Ovary (tissue), 9 donors: ENCODE measurements around the gene GPC1. TPM values are rescaled to one million over a fixed set of nuclear protein-coding genes. Genes with fewer than 3 reads are reported as not detected.

Experiments
- DNase-seq, 5 donors: peaks; one replicate each; pipeline ENCODE4 v3.0.0-alpha.2; 2019 to 2020
- H3K27ac ChIP-seq, 2 donors: fragments of 200-600 bp; one replicate each; pipeline versions ENCODE4 v1.5.1 to v1.8.0; 2019 to 2022
- H3K27me3 ChIP-seq: fragments of 200-600 bp; one replicate; pipeline ENCODE4 v1.8.0; 2022
- H3K36me3 ChIP-seq: fragments of 200-600 bp; sonication (generic); one replicate; pipeline ENCODE4 v1.5.1; 2019
- H3K4me1 ChIP-seq: one replicate; pipeline ENCODE4 v1.8.1; 2013; ENCODE audit warnings: mild to moderate bottlenecking, moderate library complexity; ENCODE audit not compliant: insufficient read depth
- H3K4me3 ChIP-seq: fragments of 200-600 bp; sonication (generic); one replicate; pipeline ENCODE4 v1.5.1; 2017
- H3K9me3 ChIP-seq, 2 donors: fragments of 200-600 bp in 1 of 2; sonication (generic) in 1 of 2; one replicate each; pipeline versions ENCODE4 v1.5.1 to v1.8.1; 2013 to 2019; ENCODE audit warnings: mild to moderate bottlenecking in 1 of 2, moderate library complexity in 1 of 2
- EP300 ChIP-seq: sonication (generic); formaldehyde crosslinking; IDR thresholded peaks from one replicate; pipeline ENCODE4 v1.6.1; 2017; ENCODE audit warnings: antibody characterized with exemption
- POLR2A ChIP-seq: fragments of 450-650 bp; IDR thresholded peaks from one replicate; pipeline ENCODE4 v1.6.1; 2017; ENCODE audit warnings: antibody characterized with exemption, mild to moderate bottlenecking, moderate library complexity
- WGBS, 3 donors: extraction: QIAGEN DNeasy Blood & Tissue Kit in 1 of 3; methylation state at CpG; one replicate each; pipeline versions ENCODE4 v1.1.5 to v1.1.7; 2013 to 2017; 5-methylcytosine and 5-hydroxymethylcytosine counted together
- intact Hi-C, 4 donors: fragments of 100-400 bp; cut with DNase I; formaldehyde crosslinking; loops; one replicate each; pipeline versions ENCODE4 v1.11.0 to v1.15.1; 2022 to 2023
- polyA plus RNA-seq, 2 donors: library from polyadenylated mRNA; stranded (reverse); fragments of 200-250 nt in 1 of 2; fragments of 350-450 nt in 1 of 2; fragmentation: Illumina TruSeq in 1 of 2; extraction: RNeasy Lipid Tissue Mini Kit (QIAGEN cat#74804) in 1 of 2; gene quantifications; one replicate each; pipeline ENCODE4 v1.2.3, GENCODE V29; 2013 to 2014
- total RNA-seq, 7 donors: library from RNA; depleted of rRNA in 2 of 7; stranded (reverse); fragments of >200 nt in 2 of 7; fragmentation: NEBNext Ultra II Directional in 3 of 7; extraction: Animal tissue kit (Norgen Biotek cat#: 25700) in 3 of 7; gene quantifications; one replicate each; pipeline versions ENCODE4 v1.1.0 to v1.2.4, GENCODE V29; 2016 to 2023
- TF ChIP-seq, protein P1 (sequence below), 3 donors: fragments of 450-650 bp in 2 of 3; fragments of 200-600 bp in 1 of 3; IDR thresholded peaks; one replicate each; pipeline versions ENCODE4 v1.5.1 to v1.8.0; 2016 to 2022; ENCODE audit warnings: antibody characterized with exemption in 3 of 3, mild to moderate bottlenecking in 1 of 3
- donor health status: DM: no; HTN: no; CAD: no; lungs with moderate emphysema.
- donor health status: DM: no; HTN: no; CAD: no.
- donor health status: Bipolar disorder and iron deficiency.
- donor health status: DM: yes; HTN: yes; CAD: no.
- donor health status: DM: no; HTN: no; CAD: no.
- donor health status: DM: yes; HTN: yes; CAD: no.

GPC1 gene
- total and polyA plus RNA-seq, 9 donors, result 2.9 to 149 (median 71.4) TPM

- WGBS, 3 donors, result 90 to 95% (median 95%) methylated on average over 10 to 11 of the region's 12 CpGs
- Histone ChIP-seq H3K36me3 (no peaks in the 10 kb centered on the region), H3K4me1 (peaks cover 10% of the 10 kb centered on the region), H3K9me3 (no peaks in the 10 kb centered on the region), H3K4me3 (no peak overlapping the region), H3K27ac (no peak overlapping the region), H3K27me3 (no peaks in the 10 kb centered on the region)
- intact Hi-C loops, result no loop called here
- TF ChIP-seq, protein P1, sequence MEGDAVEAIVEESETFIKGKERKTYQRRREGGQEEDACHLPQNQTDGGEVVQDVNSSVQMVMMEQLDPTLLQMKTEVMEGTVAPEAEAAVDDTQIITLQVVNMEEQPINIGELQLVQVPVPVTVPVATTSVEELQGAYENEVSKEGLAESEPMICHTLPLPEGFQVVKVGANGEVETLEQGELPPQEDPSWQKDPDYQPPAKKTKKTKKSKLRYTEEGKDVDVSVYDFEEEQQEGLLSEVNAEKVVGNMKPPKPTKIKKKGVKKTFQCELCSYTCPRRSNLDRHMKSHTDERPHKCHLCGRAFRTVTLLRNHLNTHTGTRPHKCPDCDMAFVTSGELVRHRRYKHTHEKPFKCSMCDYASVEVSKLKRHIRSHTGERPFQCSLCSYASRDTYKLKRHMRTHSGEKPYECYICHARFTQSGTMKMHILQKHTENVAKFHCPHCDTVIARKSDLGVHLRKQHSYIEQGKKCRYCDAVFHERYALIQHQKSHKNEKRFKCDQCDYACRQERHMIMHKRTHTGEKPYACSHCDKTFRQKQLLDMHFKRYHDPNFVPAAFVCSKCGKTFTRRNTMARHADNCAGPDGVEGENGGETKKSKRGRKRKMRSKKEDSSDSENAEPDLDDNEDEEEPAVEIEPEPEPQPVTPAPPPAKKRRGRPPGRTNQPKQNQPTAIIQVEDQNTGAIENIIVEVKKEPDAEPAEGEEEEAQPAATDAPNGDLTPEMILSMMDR (IDR thresholded peaks at IDR 0.05), result no peak
- TF ChIP-seq EP300, result no peak
- TF ChIP-seq POLR2A, result no peak
- peak in 3 of 5 donors; percentile 10 to 26 (median 13) for DNase-seq
Observed at GRCh38 chr2:240440251-240440650, 4.8 kb downstream of the GPC1 start.

DNA sequence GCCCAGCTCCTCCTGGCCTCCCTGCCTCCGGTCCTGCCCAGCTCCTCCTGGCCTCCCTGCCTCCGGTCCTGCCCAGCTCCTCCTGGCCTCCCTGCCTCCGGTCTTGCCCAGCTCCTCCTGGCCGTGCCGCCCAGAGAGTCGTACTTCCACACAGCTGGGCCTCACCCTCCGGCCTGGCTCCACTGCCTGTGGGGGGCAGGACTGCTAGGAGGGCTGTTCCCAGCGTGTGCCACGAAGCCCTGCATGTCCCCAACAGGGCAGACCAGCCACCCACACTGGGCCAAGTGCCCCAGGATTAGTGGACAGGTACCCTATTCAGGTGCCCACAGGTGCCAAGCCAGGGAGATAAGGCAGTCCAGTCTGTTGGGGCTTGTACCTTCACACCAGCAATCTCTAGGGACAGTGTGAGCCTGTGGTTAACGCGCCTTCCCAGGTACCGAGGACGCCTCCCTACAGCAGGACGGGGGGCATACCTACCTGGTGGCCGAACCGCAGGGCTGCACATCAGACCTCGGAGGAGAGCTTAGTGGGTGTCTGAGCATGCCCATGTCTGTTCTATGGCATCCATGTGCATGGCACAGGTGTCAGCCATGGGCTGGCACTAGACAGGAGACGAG lies 5.3 kb downstream of the GPC1 start:
- no peaks in the 10 kb centered on the region for H3K36me3 ChIP-seq
- peaks cover 10% of the 10 kb centered on the region for H3K4me1 ChIP-seq
- no peak overlapping the region for H3K4me3 ChIP-seq
- 92 to 94% (median 93%) methylated on average over 16 to 18 of the region's 18 CpGs for WGBS, 3 donors
- H3K27me3 ChIP-seq, result no peaks in the 10 kb centered on the region
- H3K27ac ChIP-seq, result no peak overlapping the region
- DNase-seq, result peak in 4 of 5 donors; percentile 11 to 24 (median 17)
- TF ChIP-seq EP300 (no peak), POLR2A (no peak)
- TF ChIP-seq, protein P1 (IDR thresholded peaks at IDR 0.05), result no peak
- no peaks in the 10 kb centered on the region for H3K9me3 ChIP-seq
- intact Hi-C loops, result no loop called here

DNA sequence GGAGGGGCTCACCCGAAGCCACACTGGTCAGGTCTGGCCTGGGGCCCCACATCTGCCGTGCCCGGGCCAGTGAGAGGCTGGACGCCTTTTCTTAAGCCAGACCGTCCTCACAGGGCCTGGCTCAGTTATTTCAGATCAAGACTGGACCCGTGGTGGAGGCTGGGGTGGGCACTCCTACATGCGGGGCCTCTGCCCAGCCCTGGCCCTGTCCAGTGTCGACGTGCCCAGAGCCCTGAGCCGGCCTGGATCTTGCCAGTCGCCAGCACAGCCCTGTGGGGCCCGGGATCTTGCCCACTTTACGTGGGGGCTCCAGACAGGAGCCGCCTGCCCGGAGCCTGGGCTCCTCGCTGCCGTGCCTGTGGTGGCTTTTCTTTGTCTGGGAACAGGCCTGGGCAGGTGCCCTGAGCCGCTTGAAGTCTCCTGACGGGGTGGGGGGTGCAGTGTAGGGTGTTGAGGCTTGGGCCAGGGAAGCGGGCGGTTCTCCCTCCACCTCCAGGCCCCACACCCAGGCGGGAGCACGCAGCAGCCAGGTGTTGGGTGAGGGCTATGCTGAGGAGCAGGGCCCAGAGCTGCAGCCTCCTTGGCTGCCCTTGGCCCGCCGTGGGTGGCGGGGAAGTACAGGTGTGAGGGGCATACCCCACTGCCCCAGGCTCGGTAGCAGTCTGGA lies 6.0 kb downstream of the GPC1 start:
- H3K4me3 ChIP-seq, result no peak overlapping the region
- TF ChIP-seq POLR2A (no peak), EP300 (no peak)
- TF ChIP-seq, protein P1 (IDR thresholded peaks at IDR 0.05), result no peak
- H3K4me1 ChIP-seq, result peaks cover 10% of the 10 kb centered on the region
- no peaks in the 10 kb centered on the region for H3K27me3 ChIP-seq
- intact Hi-C loops, result no loop called here
- H3K36me3 ChIP-seq, result no peaks in the 10 kb centered on the region
- DNase-seq, result peak in 3 of 5 donors; percentile 19 to 31 (median 19)
- no peaks in the 10 kb centered on the region for H3K9me3 ChIP-seq
- no peak overlapping the region for H3K27ac ChIP-seq
- 90 to 91% (median 90%) methylated on average over 23 to 27 of the region's 27 CpGs for WGBS, 3 donors

- Histone ChIP-seq H3K4me1 (peaks cover 9% of the 10 kb centered on the region), H3K9me3 (no peaks in the 10 kb centered on the region), H3K4me3 (no peak overlapping the region), H3K27me3 (no peaks in the 10 kb centered on the region), H3K27ac (no peak overlapping the region), H3K36me3 (no peaks in the 10 kb centered on the region)
- TF ChIP-seq EP300 (no peak), POLR2A (no peak)
- TF ChIP-seq, protein P1 (IDR thresholded peaks at IDR 0.05), result no peak
- intact Hi-C loops, result no loop called here
- WGBS, 3 donors, result 81 to 85% (median 82%) methylated on average over 17 of the region's 17 CpGs
- peak in 3 of 5 donors; percentile 21 to 37 (median 22) for DNase-seq
Observed at GRCh38 chr2:240441993-240442411, 6.5 kb downstream of the GPC1 start.
